IMR-90 (cell line): ENCODE data around the gene RELCH.

Source experiments
- RAD21 ChIP-seq: IDR thresholded peaks from 2 replicates; pipeline ENCODE4 v1.6.1; 2012; ENCODE audit warnings: low read length, improper control_type of control experiment
- RCOR1 ChIP-seq: IDR thresholded peaks from 2 replicates; pipeline ENCODE4 v1.6.1; 2012; ENCODE audit warnings: mild to moderate bottlenecking, low read length, improper control_type of control experiment; ENCODE audit not compliant: insufficient replicate concordance
- TF ChIP-seq, protein P1 (sequence below): conservative IDR thresholded peaks from 2 replicates; pipeline ENCODE4 v1.5.1; 2012; ENCODE audit warnings: mild to moderate bottlenecking, low read depth, low read length, improper control_type of control experiment
- TF ChIP-seq, protein P2 (sequence below): fragments of 150-350 bp; IDR thresholded peaks from 2 replicates; pipeline ENCODE4 v1.6.1; 2017; ENCODE audit warnings: mild to moderate bottlenecking, antibody characterized with exemption, low read length, low read depth

DNA sequence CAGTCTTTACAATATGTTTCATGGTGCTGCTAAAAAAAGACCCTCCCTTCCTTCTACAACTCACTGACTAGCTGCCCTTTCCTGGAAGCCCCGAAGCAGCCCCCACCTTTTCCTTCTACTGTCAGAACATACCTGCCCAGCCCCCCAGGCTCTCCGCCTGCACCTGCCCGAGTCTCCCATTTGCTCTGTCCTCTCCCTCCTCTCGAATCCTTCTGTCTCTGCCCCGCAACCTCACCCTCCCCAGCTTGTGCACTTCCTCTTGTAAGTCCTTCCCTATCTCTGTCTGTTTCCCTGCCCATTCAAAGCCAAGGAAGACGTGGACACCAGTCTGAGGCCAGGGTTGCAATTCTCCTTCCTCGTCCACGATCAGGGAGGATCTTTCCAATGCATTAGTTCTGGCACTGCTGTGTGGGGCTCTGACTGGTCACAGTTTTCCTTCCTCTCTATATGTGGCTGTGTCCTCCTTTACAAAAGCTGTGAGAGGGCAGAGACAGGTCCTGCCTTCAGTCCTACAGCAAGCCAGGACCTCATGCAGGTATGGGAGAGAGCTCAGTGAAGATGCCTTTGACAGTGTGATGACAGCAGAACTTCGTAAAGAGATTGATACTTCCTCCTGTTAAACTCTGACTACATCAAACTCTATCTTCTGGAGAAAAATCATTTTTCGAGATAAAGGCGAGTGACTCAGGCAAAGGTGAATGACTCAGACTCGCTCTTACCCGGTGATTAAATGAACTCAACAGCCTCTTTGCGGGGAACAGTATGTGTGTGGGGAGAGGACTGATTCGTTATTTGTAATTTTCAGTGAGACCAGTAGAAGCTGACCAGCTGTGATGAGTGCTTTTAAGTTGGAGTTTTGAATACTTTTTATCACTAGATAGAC, 152.3 kb downstream of the RELCH start:
- no peak for TF ChIP-seq RAD21
- TF ChIP-seq, protein P1, sequence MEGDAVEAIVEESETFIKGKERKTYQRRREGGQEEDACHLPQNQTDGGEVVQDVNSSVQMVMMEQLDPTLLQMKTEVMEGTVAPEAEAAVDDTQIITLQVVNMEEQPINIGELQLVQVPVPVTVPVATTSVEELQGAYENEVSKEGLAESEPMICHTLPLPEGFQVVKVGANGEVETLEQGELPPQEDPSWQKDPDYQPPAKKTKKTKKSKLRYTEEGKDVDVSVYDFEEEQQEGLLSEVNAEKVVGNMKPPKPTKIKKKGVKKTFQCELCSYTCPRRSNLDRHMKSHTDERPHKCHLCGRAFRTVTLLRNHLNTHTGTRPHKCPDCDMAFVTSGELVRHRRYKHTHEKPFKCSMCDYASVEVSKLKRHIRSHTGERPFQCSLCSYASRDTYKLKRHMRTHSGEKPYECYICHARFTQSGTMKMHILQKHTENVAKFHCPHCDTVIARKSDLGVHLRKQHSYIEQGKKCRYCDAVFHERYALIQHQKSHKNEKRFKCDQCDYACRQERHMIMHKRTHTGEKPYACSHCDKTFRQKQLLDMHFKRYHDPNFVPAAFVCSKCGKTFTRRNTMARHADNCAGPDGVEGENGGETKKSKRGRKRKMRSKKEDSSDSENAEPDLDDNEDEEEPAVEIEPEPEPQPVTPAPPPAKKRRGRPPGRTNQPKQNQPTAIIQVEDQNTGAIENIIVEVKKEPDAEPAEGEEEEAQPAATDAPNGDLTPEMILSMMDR: no peak
- TF ChIP-seq, protein P2, sequence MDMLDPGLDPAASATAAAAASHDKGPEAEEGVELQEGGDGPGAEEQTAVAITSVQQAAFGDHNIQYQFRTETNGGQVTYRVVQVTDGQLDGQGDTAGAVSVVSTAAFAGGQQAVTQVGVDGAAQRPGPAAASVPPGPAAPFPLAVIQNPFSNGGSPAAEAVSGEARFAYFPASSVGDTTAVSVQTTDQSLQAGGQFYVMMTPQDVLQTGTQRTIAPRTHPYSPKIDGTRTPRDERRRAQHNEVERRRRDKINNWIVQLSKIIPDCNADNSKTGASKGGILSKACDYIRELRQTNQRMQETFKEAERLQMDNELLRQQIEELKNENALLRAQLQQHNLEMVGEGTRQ: no peak
- TF ChIP-seq RCOR1: no peak
